Stimulated activated CD8-positive, alpha-beta memory T cell treated with anti-CD3 and anti-CD28 coated beads, Interleukin-15, amount 100 ng/mL, for 48 hours (primary cell): ENCODE measurements around the gene GMIP.
"Not testable (repeated sequence)": the region's sequence is repeated elsewhere in the genome, so short reads cannot be mapped to it uniquely, and the experiment has no call there.

Source experiments
- DNase-seq, 2 donors: peaks; one replicate each; pipeline ENCODE4 v3.0.0-alpha.2; 2020; ENCODE audit warnings: low read depth in 2 of 2

GMIP gene, protein sequence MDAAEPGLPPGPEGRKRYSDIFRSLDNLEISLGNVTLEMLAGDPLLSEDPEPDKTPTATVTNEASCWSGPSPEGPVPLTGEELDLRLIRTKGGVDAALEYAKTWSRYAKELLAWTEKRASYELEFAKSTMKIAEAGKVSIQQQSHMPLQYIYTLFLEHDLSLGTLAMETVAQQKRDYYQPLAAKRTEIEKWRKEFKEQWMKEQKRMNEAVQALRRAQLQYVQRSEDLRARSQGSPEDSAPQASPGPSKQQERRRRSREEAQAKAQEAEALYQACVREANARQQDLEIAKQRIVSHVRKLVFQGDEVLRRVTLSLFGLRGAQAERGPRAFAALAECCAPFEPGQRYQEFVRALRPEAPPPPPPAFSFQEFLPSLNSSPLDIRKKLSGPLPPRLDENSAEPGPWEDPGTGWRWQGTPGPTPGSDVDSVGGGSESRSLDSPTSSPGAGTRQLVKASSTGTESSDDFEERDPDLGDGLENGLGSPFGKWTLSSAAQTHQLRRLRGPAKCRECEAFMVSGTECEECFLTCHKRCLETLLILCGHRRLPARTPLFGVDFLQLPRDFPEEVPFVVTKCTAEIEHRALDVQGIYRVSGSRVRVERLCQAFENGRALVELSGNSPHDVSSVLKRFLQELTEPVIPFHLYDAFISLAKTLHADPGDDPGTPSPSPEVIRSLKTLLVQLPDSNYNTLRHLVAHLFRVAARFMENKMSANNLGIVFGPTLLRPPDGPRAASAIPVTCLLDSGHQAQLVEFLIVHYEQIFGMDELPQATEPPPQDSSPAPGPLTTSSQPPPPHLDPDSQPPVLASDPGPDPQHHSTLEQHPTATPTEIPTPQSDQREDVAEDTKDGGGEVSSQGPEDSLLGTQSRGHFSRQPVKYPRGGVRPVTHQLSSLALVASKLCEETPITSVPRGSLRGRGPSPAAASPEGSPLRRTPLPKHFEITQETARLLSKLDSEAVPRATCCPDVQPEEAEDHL

DNA sequence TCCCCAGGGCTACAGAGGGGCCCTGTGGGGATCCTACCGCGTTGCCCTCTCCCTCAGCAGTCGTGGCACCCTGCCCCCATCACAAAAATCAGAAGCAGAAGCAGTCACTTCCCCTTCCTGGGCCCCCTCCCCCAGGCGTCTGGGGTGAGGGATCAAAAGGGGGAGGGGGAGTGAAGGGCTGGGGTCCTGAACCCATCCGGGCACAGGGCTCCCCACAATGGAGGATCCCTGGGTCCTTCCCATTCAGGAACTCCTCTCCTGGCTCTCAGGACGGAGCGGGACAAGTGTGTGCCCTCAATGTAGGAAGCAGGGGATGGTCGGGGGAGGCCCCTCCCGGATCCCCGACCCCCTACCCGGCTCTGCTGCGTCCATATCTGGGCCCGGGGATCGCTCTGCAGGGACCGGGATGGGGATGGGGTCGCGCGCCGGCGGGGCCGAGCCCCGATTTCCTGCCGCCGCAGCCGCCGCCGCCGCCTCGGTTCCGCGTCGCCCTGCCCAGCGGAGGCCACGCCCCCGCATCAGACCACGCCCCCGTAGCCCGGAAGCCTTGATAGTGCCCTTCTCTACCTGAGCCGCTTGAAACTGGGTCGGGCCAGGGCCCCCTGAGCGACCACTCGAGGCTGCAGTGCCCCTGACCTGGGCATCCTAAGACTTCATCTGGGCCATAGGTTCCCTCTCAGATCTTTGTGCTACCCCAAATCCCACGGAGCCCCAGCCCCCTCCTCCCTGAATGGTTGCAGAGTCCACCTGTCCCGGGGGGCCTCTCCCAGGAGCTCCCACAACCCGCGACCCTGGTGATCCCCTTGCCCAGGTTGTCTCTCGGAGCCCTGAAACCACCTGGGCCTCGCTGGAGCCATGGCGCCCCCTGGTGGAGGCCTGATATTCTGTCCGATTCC is at the start of gene GMIP:
Gene GMIP, minus strand, starts transcription at position 500 of the 896 bp plus-strand sequence. Its CDS starts 128 bp downstream, at position 372.
- peak; percentile 75 for DNase-seq

DNA sequence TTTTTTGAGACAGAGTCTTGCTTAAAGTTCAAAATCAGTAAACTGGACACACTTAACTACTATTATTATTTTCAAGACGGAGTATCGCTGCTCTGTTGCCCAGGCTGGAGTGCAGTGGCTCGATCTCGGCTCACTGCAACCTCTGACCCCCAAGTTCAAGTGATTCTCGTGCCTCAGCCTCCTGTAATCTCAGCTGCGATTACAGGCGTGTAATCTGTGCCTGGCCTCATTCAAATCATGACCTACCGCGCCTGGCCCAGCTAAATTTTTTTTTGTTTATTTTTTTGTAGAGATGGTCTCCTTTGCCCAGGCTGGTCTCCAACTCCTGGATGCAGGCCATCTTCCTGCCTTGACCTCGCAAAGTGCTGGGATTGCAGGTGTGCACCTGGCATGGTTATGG is 48.2 kb upstream of the GMIP start:
- DNase-seq: no peak

DNA sequence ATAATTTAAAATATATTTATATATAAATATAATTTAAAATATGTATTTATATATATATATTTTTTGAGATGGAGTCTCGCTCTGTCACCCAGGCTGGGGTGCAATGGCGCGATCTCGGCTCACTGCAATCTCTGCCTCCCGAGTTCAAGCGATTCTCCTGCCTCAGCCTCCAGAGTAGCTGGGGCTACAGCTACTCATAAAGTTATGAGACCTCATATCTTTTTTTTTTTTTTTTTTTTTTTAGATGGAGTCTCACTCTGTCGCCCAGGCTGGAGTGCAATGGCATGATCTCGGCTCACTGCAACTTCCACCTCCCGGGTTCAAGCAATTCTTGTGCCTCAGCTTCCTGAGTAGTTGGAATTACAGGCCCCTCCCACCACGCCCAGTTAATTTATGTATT is 45.6 kb upstream of the GMIP start:
- DNase-seq: not testable (repeated sequence)

DNA sequence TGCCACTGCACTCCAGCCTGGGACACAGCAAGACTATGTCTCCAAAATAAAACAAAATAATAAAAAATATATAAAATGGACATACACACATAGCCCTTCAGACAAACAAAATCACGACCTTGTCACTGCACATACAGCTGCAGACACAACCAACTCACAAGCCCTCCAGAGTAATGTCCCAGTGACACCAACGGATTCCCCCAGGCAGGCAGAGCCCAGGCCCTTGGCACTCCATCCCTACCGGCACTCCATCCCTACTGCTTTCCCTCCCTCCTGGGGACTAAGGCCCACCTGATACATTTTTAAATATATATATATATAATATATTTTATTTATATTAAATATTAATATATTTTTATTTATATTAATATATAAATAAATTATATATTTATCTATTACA is 43.6 kb upstream of the GMIP start:
- DNase-seq: no peak

DNA sequence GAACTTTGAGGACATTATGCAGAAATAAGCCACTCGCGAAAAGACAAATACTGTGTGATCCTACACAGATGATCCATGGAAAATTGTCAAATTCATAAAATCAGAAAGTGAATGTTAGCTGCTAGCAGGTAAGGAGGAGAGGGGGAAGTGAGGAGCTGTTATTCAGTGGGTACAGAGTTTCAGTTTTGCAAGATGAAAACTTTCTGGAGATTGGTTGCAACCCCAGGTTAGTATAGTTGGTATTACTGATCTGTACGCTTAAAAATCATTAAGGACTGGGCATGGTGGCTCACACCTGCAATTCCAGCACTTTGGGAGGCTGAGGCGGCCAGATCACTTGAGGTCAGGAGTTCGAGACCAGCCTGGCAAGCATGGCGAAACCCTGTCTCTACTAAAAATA is 43.1 kb upstream of the GMIP start:
- no peak for DNase-seq

DNA sequence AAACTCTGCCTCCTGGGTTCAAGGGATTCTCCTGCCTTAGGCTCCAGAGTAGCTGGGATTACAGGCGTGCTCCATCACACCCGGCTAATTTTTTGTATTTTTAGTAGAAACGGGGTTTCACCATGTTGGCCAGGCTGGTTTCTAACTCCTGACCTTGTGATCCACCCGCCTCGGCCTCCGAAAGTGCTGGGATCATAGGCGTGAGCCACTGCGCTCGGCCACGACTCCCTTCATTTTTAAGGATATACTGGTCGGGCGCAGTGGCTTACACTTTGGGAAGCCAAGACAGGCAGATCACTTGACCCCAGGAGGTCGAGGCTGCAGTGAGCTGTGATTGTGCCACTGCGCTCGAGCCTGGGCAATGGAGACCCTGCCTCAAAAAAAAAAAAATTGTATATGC is 42.7 kb upstream of the GMIP start:
- DNase-seq: not testable (repeated sequence)

DNA sequence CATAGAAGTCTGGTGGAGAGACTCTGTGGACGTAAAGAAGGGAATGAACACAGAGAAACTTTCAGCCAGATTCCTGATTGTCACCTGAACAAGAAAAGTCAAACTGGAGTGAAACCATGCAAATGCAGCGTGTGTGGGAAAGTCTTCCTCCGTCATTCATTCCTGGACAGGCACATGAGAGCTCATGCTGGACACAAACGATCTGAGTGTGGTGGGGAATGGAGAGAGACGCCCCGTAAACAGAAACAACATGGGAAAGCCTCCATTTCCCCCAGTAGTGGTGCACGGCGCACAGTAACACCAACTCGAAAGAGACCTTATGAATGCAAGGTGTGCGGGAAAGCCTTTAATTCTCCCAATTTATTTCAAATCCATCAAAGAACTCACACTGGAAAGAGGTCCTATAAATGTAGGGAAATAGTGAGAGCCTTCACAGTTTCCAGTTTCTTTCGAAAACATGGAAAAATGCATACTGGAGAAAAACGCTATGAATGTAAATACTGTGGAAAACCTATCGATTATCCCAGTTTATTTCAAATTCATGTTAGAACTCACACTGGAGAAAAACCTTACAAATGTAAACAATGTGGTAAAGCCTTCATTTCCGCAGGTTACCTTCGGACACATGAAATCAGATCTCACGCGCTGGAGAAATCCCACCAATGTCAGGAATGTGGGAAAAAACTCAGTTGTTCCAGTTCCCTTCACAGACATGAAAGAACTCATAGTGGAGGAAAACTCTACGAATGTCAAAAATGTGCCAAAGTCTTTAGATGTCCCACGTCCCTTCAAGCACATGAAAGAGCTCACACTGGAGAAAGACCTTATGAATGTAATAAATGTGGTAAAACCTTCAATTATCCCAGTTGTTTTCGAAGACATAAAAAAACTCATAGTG is 36.0 kb upstream of the GMIP start:
- no peak for DNase-seq

DNA sequence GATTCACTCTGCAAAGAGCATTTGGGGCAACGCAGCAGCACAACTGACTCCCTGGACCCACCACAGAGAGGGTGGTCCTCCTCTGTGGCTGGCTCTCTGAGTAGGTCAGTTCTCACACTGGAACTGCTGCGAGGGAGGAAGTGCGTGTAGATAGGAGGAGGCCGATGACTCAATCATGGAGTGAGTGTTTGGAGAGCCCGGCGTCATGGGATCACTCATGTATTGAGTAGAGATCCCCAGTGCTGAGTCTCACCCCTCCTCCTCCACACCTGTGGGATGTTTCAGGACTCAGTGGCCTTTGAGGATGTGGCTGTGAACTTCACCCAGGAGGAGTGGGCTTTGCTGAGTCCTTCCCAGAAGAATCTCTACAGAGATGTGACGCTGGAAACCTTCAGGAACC is 34.1 kb upstream of the GMIP start:
- DNase-seq: no peak

DNA sequence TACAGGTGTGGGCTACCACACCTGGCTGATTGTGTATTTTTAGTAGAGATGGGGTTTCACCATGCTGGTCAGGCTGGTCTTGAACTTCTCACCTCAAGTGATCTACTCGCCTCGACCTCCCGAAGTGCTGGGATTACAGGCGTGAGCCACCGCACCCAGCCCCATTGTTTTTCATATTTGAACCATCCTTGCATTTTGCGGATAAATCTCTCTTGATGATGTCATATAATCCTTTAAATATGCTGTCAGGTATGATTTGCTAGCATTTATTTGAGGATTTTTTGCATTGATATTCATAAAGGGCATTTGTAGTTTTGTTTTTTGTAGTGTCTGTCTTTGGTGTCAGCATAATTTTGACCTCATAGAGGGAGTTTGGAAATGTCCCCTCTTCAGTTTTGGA is 30.9 kb upstream of the GMIP start:
- DNase-seq: no peak

DNA sequence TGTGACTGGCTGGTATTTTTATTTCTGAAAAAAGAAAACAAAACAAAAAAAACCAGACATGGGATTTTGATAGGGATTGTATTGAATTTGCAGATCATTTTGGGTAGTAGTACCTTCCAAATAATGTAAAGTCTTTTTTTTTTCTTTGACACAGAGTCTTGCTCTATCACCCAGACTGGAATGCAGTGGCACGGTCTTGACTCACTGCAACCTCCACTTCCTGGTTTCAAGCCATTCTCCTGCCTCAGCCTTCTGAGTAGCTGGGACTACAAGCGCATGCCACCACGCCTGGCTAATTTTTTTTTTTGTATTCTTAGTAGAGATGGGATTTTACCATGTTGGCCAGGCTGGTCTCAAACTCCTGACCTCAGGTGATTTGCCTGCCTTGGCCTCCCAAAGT is 29.4 kb upstream of the GMIP start:
- no peak for DNase-seq

DNA sequence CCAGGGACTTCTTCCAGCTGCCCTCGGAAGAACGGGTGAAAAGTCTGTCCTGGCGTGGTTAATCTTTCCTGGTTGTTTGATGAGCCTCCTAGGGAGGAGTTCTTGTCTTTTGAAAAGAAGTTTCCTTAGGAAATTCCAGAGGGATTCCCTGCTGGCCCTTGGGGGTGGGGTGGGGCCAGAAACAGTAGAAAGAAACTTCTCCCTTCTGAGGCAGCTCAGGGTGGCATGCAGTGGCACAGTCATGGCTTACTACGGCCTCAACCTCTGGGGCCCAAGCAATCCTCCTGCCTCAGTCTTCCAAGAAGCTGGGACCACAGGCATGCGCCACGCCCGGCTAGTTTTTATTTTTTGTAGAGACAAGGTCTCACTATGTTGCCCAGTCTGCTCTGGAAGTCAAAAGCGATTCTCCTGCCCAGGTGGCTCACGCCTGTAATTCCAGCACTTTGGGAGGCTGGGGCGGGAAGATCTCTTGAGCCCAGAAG is 26.7 kb upstream of the GMIP start:
- DNase-seq: no peak

DNA sequence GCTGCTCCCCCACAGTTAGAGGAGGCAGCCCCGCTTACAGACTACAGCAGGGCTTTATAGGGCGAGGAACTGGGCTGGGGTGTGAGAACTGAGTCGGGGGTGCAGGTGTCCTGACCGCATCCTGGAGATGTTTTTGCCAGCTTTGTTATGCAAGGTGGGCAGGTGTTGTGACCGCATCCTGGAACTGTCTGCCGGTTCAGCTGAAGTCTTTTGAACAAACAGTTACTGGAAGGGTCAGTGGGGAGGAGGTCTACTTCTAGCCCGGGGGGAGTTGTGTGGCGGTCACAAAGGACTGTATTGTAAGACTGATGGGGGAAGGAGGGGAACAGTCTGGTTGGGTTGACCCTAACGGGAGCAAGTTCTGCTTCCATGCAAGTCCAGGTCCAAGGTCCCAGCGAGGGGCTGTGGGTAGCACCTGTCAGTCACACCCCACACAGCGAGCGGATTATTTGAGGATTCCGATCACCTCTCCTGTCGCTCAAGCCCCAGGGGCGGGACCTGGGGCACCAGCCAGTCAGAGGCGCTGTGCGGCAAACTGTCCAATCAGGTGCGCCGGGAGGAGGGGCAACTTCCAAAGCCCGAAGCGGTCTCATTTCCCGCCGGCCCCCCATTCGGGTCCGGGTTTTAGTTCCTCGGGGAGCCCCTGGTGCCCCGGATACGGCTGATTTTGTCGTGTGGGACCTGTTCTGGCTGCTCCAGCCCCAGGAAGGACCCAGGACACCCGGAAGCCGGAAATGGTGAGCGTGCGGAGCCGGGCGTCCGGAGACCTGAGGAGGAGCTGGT is 25.0 kb upstream of the GMIP start, which contains the start of gene ZNF101:
Gene ZNF101, plus strand, starts transcription at position 610 of the 783 bp plus-strand sequence. Its CDS starts 125 bp downstream, at position 735.
- peak; percentile 96 to 97 for DNase-seq

DNA sequence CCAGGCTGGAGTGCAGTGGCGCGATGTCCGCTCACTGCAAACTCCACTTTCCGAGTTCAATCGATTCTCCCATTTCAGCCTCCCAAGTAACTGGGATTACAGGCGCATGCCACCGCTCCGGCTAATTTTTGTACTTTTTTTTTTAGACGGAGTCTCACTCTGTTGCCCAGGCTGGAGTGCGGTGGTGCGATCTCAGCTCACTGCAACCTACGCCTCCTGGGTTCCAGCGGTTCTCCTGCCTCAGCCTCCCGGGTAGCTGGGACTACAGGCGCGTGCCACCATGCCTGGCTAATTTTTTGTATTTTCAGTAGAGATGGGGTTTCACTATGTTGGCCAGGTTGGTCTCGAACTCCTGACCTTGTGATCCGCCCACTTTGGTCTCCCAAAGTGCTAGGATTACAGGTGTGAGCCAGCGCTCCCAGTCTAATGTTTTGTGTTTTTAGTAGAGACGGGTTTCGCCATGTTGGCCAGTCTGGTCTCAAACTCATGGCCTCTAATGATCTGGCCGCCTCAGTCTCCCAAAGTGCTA is 22.0 kb upstream of the GMIP start:
- not testable (repeated sequence) for DNase-seq

DNA sequence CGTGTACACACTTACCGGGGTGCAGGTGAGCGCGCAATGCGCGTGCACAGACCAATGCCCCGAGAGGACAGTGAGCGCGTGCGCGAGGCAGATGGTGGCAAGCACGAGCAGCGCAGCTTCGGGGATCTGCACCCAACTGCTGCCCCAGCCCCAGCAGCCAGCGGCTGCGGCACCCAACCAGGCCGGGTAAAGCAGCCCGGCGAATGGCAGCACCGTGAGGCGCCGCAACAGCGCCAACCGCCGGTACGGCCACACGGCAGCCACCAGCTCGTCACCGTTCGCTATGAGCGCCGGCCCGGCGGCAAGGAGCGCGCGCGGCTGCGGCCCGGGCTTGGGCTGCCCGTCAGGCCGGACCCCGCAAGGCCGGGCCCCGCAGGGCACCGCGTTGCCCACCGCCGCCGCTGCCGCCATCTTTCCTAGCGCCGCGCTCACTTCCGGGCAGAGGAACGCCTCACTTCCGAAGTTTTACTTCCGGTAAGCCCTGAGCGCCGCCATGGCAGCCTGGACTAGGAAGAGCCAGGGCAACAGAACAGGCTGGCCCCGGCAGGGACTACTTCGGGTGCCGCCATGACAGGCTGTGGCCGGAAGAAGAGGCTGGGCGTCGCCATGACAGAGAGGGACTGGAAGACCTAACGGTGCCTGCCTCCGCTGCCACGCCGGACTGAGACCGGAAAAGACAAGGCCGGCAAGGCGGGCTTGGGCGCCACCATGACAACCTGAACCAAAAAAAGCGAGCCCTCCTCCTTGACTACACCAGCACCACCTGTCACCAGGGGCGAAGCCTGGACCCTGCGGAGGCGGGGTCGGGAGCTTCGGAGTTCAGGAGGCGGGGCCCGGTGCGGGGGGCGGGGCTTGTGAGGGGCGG is 20.0 kb upstream of the GMIP start, which contains the start of gene ATP13A1:
Gene ATP13A1, minus strand, starts transcription at position 421 of the 865 bp plus-strand sequence. Its CDS starts 10 bp downstream, at position 411.
- DNase-seq: peak; percentile 88 to 93

DNA sequence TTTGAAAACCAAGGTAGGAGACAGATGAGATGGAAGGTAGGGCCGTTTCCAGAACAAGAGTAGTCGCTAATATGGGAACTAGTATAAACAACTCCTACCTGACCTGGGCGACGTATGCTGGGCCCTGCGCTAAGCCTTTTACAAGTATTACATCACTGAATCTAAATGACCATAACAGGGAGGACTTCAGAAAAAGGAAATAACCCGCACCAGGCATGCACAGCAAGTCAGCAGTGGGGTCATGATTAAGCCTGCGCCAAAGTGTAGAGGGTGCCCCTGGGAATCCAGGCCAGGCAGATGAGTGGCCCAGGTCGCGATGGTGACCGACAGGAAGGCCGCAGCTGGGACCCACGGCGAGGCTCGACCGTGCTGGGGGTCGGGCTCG is 19.4 kb upstream of the GMIP start:
- DNase-seq: no peak

DNA sequence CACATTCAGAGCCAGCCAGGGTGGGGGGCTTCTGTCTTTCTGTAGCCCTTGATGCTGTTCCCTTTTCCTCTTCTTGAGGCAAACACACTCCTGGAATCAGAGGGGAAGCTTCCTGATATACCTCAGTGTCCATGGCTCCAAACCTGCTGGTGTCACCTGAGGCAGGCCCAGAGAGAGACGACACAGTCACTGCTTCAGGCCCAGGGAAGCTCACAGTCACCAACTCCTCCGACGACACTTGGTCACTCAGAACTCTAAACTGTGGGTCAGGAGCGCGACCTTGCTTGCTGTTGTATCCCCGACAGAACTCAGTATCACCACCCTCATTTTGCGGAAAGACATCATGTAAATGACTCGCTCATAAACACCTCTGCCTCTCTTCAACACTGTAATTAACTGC is 18.9 kb upstream of the GMIP start:
- DNase-seq: no peak

DNA sequence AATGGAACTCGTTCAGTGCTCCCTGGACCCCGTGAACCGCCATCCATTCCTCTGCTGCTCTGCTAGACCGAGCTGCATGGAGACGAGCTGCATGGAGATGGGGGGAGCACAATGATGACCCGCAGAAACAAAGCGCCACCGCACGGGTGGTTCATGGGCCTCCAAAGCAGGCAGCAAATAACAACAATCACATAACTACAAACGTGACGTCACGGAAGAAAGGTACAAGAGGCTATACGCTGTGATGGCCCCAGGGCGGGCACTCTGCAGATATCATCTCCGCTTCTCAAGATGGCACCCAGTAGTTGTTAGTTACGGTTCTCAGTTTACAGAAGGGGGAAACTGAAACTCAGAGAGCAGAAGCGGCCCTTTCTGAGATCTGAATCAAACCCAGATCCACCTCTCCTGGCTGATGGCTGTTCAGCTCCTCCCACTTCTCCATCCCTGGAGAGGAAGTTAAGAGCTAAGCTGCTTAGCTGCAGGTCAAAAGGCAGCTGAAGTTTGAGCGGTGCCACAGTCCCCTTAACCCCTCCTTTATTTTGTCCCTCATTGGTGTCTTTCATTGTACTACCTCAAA is 18.3 kb upstream of the GMIP start:
- DNase-seq: peak in 1 of 2 donors; percentile 21
